Naive thymus-derived CD4-positive, alpha-beta T cell (primary cell): ENCODE data around the gene DSTN. TPM values are rescaled to one million over a fixed set of nuclear protein-coding genes. Genes with fewer than 3 reads are reported as not detected.
"Not testable (repeated sequence)": the region's sequence is repeated elsewhere in the genome, so short reads cannot be mapped to it uniquely, and the experiment has no call there.

ENCODE experiments used
- ATAC-seq: fragments of 150-1000 bp; cut with Tn5 transposase; 2 replicates; pipeline ENCODE4 v1.10.0; 2021; ENCODE audit warnings: mild to moderate bottlenecking, moderate library complexity
- CTCF ChIA-PET: fragments of 350-600 bp; sonication (Branson Sonifier 250); formaldehyde crosslinking; loops from one replicate; lab custom pipeline; 2021; ENCODE audit warnings: antibody characterized with exemption; lab: Charles Lee
- POLR2A ChIA-PET: fragments of 350-600 bp; sonication (Branson Sonifier 250); formaldehyde crosslinking; loops from one replicate; lab custom pipeline; 2021; ENCODE audit warnings: antibody characterized with exemption, inconsistent platforms; lab: Charles Lee
- DNase-seq, 9 donors: peaks; one replicate each; pipeline versions ENCODE4 v3.0.0 to v3.0.0-alpha.2; 2020 to 2022; ENCODE audit warnings: mixed read lengths in 1 of 9
- H3K27ac ChIP-seq: one replicate; pipeline ENCODE4 v1.7.0; 2013; ENCODE audit warnings: mild to moderate bottlenecking, low read depth, low read length, moderate library complexity
- H3K27me3 ChIP-seq, 2 donors: one replicate each; pipeline ENCODE4 v1.7.0; 2013; ENCODE audit warnings: low read length in 2 of 2, mild to moderate bottlenecking in 2 of 2, moderate library complexity in 2 of 2; ENCODE audit not compliant: control insufficient read depth in 2 of 2, insufficient read depth in 2 of 2
- H3K36me3 ChIP-seq, 3 experiments: 1 replicate in 2 of 3; 2 replicates in 1 of 3; pipeline ENCODE4 v1.7.0; 2013; ENCODE audit warnings: low read length in 3 of 3, mild to moderate bottlenecking in 3 of 3, moderate library complexity in 1 of 3; ENCODE audit not compliant: insufficient read depth in 3 of 3, control insufficient read depth in 2 of 3
- H3K4me1 ChIP-seq, 2 donors: one replicate each; pipeline ENCODE4 v1.7.0; 2013; ENCODE audit warnings: low read length in 2 of 2, mild to moderate bottlenecking in 2 of 2, moderate library complexity in 1 of 2; ENCODE audit not compliant: control insufficient read depth in 2 of 2, insufficient read depth in 2 of 2
- H3K4me3 ChIP-seq: 2 replicates; pipeline ENCODE4 v1.7.0; 2013; ENCODE audit warnings: mild to moderate bottlenecking, low read length
- H3K9me3 ChIP-seq, 3 experiments: 1 replicate in 2 of 3; 2 replicates in 1 of 3; pipeline ENCODE4 v1.7.0; 2013; ENCODE audit warnings: low read length in 3 of 3; ENCODE audit not compliant: control insufficient read depth in 2 of 3
- H3K27ac Mint-ChIP-seq, 9 donors: one replicate each; pipeline ENCODE4 v1.8.0; 2020 to 2022; ENCODE audit warnings: mixed read lengths in 9 of 9, mild to moderate bottlenecking in 8 of 9, moderate library complexity in 5 of 9, inconsistent platforms in 2 of 9
- H3K27me3 Mint-ChIP-seq, 5 donors: one replicate each; pipeline ENCODE4 v1.8.0; 2021 to 2022; ENCODE audit warnings: mixed read lengths in 5 of 5, mild to moderate bottlenecking in 1 of 5
- H3K36me3 Mint-ChIP-seq, 5 donors: one replicate each; pipeline ENCODE4 v1.8.0; 2020 to 2022; ENCODE audit warnings: mixed read lengths in 5 of 5, mild to moderate bottlenecking in 3 of 5, inconsistent platforms in 1 of 5
- H3K4me1 Mint-ChIP-seq, 7 donors: one replicate each; pipeline ENCODE4 v1.8.0; 2020 to 2022; ENCODE audit warnings: mixed read lengths in 7 of 7, mild to moderate bottlenecking in 3 of 7, inconsistent platforms in 1 of 7
- H3K4me3 Mint-ChIP-seq, 10 donors: one replicate each; pipeline ENCODE4 v1.8.0; 2020 to 2022; ENCODE audit warnings: mild to moderate bottlenecking in 10 of 10, mixed read lengths in 10 of 10, moderate library complexity in 6 of 10, inconsistent platforms in 2 of 10
- H3K9me3 Mint-ChIP-seq, 11 donors: one replicate each; pipeline ENCODE4 v1.8.0; 2020 to 2022; ENCODE audit warnings: mixed read lengths in 11 of 11, mild to moderate bottlenecking in 4 of 11, inconsistent platforms in 1 of 11, moderate library complexity in 1 of 11
- intact Hi-C, 2 donors: fragments of 100-400 bp; cut with micrococcal nuclease; formaldehyde crosslinking; loops; one replicate each; pipeline ENCODE4 v1.15.1; 2023
- polyA plus RNA-seq, 2 donors: library from polyadenylated mRNA; unstranded; fragments of 300-500 nt; fragmentation: Illumina TruSeq; gene quantifications; one replicate each; pipeline ENCODE4 v1.2.3, GENCODE V29; 2021
- total RNA-seq, 6 experiments: library from RNA in 5 of 6; stranded (reverse) in 5 of 6; gene quantifications; 1 replicate in 5 of 6; 2 replicates in 1 of 6; pipeline ENCODE4 v1.2.3 and lab custom pipeline; 2021 to 2026

The DSTN gene
- total and polyA plus RNA-seq, 7 experiments from 2014 or later, result 28.7 to 113 (median 38.7) TPM

DNA sequence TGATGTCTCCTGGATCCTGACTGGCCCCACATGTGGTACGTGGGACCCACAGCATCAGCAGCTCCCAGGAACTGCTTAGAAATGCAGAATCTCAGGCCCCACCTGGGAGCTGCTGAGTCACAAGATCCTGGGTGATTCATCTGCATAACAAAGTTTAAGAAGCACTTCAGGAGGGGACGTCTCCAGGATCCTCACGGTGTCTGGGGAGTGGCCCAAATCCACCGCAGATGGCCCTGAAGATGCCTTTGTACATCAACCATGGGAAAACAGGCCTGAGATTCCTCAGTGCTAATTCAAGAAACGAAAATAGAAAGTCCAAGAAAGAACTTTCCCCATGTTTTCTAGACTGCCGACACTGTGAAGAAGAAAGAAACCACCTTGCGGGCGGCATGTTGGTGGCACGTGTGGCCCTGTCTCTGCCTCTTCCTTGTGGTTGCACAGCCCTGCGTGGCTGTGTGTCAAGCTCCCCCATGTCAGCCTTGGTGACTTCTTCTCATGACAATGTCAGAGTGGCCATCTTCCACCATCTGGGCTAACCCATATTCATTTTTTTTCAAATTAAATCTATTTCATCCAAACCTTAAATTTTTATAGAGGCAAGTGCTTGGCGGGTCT is 86.1 kb downstream of the DSTN start:
- H3K36me3 ChIP-seq, result peaks cover 0 to 12% (median 7%) of the 10 kb centered on the region in 3 experiments
- intact Hi-C loops, result loop anchor here in 1 of 2 donors (1.0 kb wide), 1 partner anchor 340 kb away; no protein-coding TSS in a partner anchor
- H3K4me1 ChIP-seq, result no peaks in the 10 kb centered on the region
- DNase-seq (no peak), ATAC-seq (no peak)
- H3K9me3 ChIP-seq, result no peaks in the 10 kb centered on the region
- H3K4me3 Mint-ChIP-seq, result no peak overlapping the region
- peaks cover 0 to 19% (median 8%) of the 10 kb centered on the region in 7 donors for H3K4me1 Mint-ChIP-seq
- peaks cover 7 to 42% (median 32%) of the 10 kb centered on the region in 5 donors for H3K36me3 Mint-ChIP-seq
- H3K27me3 ChIP-seq, result no peaks in the 10 kb centered on the region
- H3K27ac Mint-ChIP-seq, result no peak overlapping the region
- H3K4me3 ChIP-seq, result no peak overlapping the region
- H3K27ac ChIP-seq, result no peak overlapping the region
- POLR2A ChIA-PET, result no interaction called here
- H3K27me3 Mint-ChIP-seq, result no peaks in the 10 kb centered on the region
- H3K9me3 Mint-ChIP-seq, result peaks cover 0 to 8% (median 0%) of the 10 kb centered on the region in 11 donors
- CTCF ChIA-PET, result interaction anchor here (0.9 kb wide), 1 partner anchor 13 kb away, joined by 3 read pairs; no protein-coding TSS in a partner anchor

DNA sequence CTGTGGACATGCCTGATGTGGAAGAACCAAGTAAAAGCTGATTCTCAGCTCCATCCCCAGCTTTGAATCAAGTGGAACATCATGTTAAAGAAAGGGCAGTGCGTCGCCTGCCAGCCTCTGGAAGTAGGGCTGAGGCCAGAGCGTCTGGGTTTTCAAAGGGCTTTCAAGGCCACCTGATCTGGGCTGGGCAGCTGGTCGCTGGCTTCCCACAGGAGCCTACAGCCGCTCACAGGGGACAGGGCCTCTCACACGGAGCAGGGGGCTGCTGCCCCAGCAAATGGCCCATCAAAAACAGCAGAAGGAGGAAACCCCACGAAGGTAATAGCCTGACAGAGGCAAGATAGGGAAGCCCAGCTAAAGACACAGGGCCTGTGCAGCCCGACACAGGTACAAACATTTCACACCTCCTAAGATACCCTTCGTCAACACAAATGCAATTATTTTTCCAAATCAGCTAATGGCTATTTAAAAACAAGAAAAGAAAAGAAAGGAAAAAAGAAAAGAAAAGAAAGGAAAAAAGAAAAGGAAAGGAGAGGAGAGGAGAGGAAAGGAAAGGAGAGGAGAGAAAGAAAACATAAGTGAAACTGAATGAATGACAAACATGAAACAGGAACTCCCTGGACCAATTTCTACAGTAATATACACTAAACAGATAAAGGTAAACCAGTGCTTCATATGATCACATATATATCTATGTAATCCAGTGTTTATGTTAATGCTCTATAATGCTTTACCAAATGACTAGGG is 87.4 kb downstream of the DSTN start:
- peaks cover 0 to 12% (median 7%) of the 10 kb centered on the region in 3 experiments for H3K36me3 ChIP-seq
- ATAC-seq (no peak), DNase-seq (no peak)
- Mint-ChIP-seq H3K27ac (no peak overlapping the region), H3K36me3 (peaks cover 7 to 46% (median 37%) of the 10 kb centered on the region in 5 donors), H3K4me1 (peaks cover 0 to 27% (median 9%) of the 10 kb centered on the region in 7 donors), H3K9me3 (peaks cover 0 to 8% (median 0%) of the 10 kb centered on the region in 11 donors), H3K27me3 (no peaks in the 10 kb centered on the region), H3K4me3 (no peak overlapping the region)
- H3K27ac ChIP-seq, result no peak overlapping the region
- ChIA-PET POLR2A (no interaction called here), CTCF (no interaction called here)
- H3K4me1 ChIP-seq, result no peaks in the 10 kb centered on the region
- H3K4me3 ChIP-seq, result no peak overlapping the region
- no peaks in the 10 kb centered on the region for H3K27me3 ChIP-seq
- H3K9me3 ChIP-seq, result no peaks in the 10 kb centered on the region
- intact Hi-C loops, result no loop called here

DNA sequence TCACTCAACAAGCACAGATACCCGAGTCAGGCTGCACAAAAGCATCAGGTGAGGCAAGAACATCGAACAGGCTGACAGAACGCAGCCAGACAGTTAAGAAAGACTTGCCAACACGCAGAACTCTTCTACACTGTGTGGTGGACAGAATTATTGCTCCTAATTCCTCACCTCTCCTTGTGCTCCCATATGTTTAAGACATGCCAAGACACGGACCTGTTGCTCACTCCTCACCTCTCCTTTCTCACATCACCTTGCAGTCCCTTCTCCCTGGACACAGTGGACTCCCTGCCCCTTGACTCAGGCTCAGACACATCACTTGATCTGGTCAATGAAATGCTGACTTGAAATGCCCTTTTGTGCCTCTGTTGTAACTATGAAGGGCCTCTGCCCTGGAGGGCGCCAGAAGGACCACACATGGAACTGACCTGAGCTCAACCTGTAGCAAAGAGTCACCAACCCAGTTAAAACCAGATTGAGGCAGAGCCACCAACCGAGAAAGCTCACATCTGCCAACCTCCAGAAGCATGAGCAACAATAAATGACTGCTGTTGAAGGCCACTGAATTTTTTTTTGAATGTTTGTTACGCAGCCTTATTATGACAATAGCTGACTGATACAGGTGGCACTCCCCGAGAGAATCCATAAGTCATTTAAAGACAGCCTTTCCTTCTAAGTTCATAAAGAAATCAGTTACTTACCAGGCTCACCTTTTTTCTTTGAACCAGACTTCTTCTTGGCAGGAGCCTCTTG is 88.2 kb downstream of the DSTN start:
- peaks cover 7 to 46% (median 37%) of the 10 kb centered on the region in 5 donors for H3K36me3 Mint-ChIP-seq
- no peaks in the 10 kb centered on the region for H3K27me3 Mint-ChIP-seq
- CTCF ChIA-PET, result no interaction called here
- Histone ChIP-seq H3K4me1 (no peaks in the 10 kb centered on the region), H3K9me3 (no peaks in the 10 kb centered on the region), H3K27ac (no peak overlapping the region), H3K27me3 (no peaks in the 10 kb centered on the region), H3K4me3 (no peak overlapping the region), H3K36me3 (peaks cover 0 to 12% (median 7%) of the 10 kb centered on the region in 3 experiments)
- no peak for DNase-seq
- H3K27ac Mint-ChIP-seq, result peak overlapping the region in 1 of 9 donors; percentile 59
- intact Hi-C loops, result no loop called here
- H3K9me3 Mint-ChIP-seq, result peaks cover 0 to 8% (median 0%) of the 10 kb centered on the region in 11 donors
- no peak overlapping the region for H3K4me3 Mint-ChIP-seq
- peaks cover 0 to 34% (median 11%) of the 10 kb centered on the region in 7 donors for H3K4me1 Mint-ChIP-seq
- no peak for ATAC-seq
- POLR2A ChIA-PET, result no interaction called here

DNA sequence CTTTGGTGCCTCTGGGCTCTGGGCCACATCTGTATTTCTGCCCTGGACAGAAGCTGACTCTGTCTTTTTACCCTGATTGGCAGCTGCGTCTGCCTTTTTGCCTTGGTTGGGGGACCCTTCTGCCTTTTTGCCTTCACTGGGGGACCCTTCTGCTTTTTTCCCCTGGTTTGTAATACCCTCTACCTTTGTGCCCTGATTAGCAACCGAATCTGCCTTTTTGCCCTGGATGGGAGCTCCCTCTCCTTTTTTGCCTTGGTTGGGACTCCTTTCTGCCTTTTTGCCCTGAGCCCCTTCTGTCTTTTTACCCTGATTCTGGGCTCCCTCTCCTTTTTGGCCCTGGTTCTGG is 88.7 kb downstream of the DSTN start:
- Mint-ChIP-seq H3K4me3 (no peak overlapping the region), H3K27me3 (no peaks in the 10 kb centered on the region), H3K27ac (no peak overlapping the region), H3K36me3 (peaks cover 7 to 46% (median 37%) of the 10 kb centered on the region in 5 donors), H3K4me1 (peaks cover 0 to 38% (median 11%) of the 10 kb centered on the region in 7 donors), H3K9me3 (peaks cover 0 to 8% (median 0%) of the 10 kb centered on the region in 11 donors)
- Histone ChIP-seq H3K4me3 (no peak overlapping the region), H3K27ac (no peak overlapping the region), H3K27me3 (no peaks in the 10 kb centered on the region), H3K4me1 (no peaks in the 10 kb centered on the region), H3K9me3 (no peaks in the 10 kb centered on the region), H3K36me3 (peaks cover 0 to 12% (median 7%) of the 10 kb centered on the region in 3 experiments)
- no peak for DNase-seq
- intact Hi-C loops, result no loop called here
- ATAC-seq, result no peak
- POLR2A ChIA-PET, result no interaction called here
- CTCF ChIA-PET, result no interaction called here

DNA sequence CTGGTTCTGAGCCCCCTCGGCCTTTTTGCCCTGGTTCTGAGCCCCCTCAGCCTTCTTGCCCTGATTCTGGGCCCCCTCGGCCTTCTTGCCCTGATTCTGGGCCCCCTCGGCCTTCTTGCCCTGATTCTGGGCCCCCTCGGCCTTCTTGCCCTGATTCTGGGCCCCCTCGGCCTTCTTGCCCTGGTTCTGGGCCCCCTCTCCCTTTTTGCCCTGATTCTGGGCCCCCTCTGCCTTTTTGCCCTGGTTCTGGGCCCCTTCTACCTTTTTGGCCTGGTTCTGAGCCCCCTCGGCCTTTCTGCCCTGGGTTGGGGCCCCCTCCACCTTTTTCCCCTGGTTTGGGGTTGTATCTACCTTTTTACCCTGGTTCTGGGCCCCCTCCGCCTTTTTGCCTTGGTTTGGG is 89.5 kb downstream of the DSTN start:
- H3K4me3 Mint-ChIP-seq, POLR2A ChIA-PET: not testable (repeated sequence)
- H3K4me1 Mint-ChIP-seq, result peaks cover 6 to 46% (median 18%) of the 10 kb centered on the region in 7 donors

More for the DNA sequence above, 89.5 kb downstream of the DSTN start:
- ATAC-seq, CTCF ChIA-PET, H3K27me3 ChIP-seq, DNase-seq, H3K27ac ChIP-seq, H3K4me1 ChIP-seq, H3K27ac Mint-ChIP-seq, H3K4me3 ChIP-seq, intact Hi-C loops, H3K9me3 ChIP-seq, H3K27me3 Mint-ChIP-seq, H3K9me3 Mint-ChIP-seq: not testable (repeated sequence)
- peaks cover 7 to 46% (median 37%) of the 10 kb centered on the region in 5 donors for H3K36me3 Mint-ChIP-seq
- H3K36me3 ChIP-seq, result peaks cover 0 to 12% (median 7%) of the 10 kb centered on the region in 3 experiments
